ENCODE results near the gene NUDCD3. TPM values are rescaled to one million over a fixed set of nuclear protein-coding genes. Genes with fewer than 3 reads are reported as not detected.

Gene NUDCD3
- total RNA-seq, 1 donor from 2014 or later, result 97.5 TPM

GRCh38 chr7:44382459-44383265, 107.8 kb downstream of the NUDCD3 start:
- Mint-ChIP-seq H3K27ac (ENCODE audit: unreplicated experiment) (no peak overlapping the region), H3K4me1 (ENCODE audit: unreplicated experiment) (peaks cover 7% of the 10 kb centered on the region), H3K4me3 (ENCODE audit: unreplicated experiment) (no peak overlapping the region), H3K27me3 (ENCODE audit: unreplicated experiment) (peaks cover 3% of the 10 kb centered on the region), H3K9me3 (ENCODE audit: unreplicated experiment) (no peaks in the 10 kb centered on the region), H3K36me3 (ENCODE audit: low read depth, unreplicated experiment) (peaks cover 30% of the 10 kb centered on the region)
- TF ChIP-seq, protein P1, sequence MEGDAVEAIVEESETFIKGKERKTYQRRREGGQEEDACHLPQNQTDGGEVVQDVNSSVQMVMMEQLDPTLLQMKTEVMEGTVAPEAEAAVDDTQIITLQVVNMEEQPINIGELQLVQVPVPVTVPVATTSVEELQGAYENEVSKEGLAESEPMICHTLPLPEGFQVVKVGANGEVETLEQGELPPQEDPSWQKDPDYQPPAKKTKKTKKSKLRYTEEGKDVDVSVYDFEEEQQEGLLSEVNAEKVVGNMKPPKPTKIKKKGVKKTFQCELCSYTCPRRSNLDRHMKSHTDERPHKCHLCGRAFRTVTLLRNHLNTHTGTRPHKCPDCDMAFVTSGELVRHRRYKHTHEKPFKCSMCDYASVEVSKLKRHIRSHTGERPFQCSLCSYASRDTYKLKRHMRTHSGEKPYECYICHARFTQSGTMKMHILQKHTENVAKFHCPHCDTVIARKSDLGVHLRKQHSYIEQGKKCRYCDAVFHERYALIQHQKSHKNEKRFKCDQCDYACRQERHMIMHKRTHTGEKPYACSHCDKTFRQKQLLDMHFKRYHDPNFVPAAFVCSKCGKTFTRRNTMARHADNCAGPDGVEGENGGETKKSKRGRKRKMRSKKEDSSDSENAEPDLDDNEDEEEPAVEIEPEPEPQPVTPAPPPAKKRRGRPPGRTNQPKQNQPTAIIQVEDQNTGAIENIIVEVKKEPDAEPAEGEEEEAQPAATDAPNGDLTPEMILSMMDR (IDR thresholded peaks at IDR 0.05; ENCODE audit: unreplicated experiment), result no peak
- DNase-seq (ENCODE audit: low spot score), result no peak

GRCh38 chr7:44381494-44382220, 108.8 kb downstream of the NUDCD3 start:
- DNase-seq (ENCODE audit: low spot score), result no peak
- H3K36me3 Mint-ChIP-seq (ENCODE audit: low read depth, unreplicated experiment), result peaks cover 30% of the 10 kb centered on the region

GRCh38 chr7:44380831-44381493, 109.5 kb downstream of the NUDCD3 start:
- Mint-ChIP-seq H3K4me3 (ENCODE audit: unreplicated experiment) (no peak overlapping the region), H3K36me3 (ENCODE audit: low read depth, unreplicated experiment) (peaks cover 23% of the 10 kb centered on the region), H3K27me3 (ENCODE audit: unreplicated experiment) (peaks cover 8% of the 10 kb centered on the region), H3K4me1 (ENCODE audit: unreplicated experiment) (peaks cover 7% of the 10 kb centered on the region), H3K9me3 (ENCODE audit: unreplicated experiment) (no peaks in the 10 kb centered on the region), H3K27ac (ENCODE audit: unreplicated experiment) (no peak overlapping the region)
- no peak for DNase-seq (ENCODE audit: low spot score)
- TF ChIP-seq, protein P1 (IDR thresholded peaks at IDR 0.05; ENCODE audit: unreplicated experiment), result no peak

More at GRCh38 chr7:44381494-44382220, 108.8 kb downstream of the NUDCD3 start:
- H3K4me3 Mint-ChIP-seq (ENCODE audit: unreplicated experiment), result no peak overlapping the region
- H3K9me3 Mint-ChIP-seq (ENCODE audit: unreplicated experiment), result no peaks in the 10 kb centered on the region
- TF ChIP-seq, protein P1 (IDR thresholded peaks at IDR 0.05; ENCODE audit: unreplicated experiment), result no peak
- peaks cover 8% of the 10 kb centered on the region for H3K27me3 Mint-ChIP-seq (ENCODE audit: unreplicated experiment)
- H3K4me1 Mint-ChIP-seq (ENCODE audit: unreplicated experiment), result peaks cover 7% of the 10 kb centered on the region
- H3K27ac Mint-ChIP-seq (ENCODE audit: unreplicated experiment), result no peak overlapping the region

DNA sequence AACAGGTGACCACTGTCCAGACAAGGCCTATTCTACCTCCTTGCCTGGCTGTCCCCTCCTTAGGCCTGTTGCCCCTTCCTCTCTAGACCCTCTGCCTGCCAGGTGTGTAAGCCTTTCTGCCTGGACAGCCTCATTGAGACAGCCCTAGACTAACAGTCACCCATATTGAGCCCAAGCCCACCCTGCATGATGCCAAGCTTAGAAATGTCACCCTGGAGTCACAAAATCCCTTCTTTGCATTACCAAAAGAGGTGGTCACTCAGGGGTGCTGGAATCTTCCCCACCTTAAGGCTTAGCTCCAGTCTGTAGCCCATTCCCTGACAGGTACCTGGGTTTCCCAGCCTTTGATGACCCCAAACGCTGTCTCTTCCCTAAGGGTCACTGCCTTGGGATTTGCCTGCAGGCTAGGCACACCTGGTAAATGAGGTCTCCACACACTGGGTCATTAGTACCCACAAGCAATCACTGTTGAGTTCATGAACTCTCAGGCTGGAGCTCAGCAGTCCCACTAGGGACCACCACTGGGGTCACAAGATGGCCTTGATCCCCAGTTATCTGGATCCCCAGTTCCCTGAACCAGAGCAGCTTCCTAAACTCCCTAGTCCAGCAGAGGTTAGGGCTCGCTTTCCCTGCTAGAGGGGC, 110.1 kb downstream of the NUDCD3 start:
- Mint-ChIP-seq H3K36me3 (ENCODE audit: low read depth, unreplicated experiment) (peaks cover 19% of the 10 kb centered on the region), H3K27ac (ENCODE audit: unreplicated experiment) (no peak overlapping the region), H3K4me1 (ENCODE audit: unreplicated experiment) (peaks cover 7% of the 10 kb centered on the region), H3K27me3 (ENCODE audit: unreplicated experiment) (peaks cover 8% of the 10 kb centered on the region), H3K9me3 (ENCODE audit: unreplicated experiment) (no peaks in the 10 kb centered on the region), H3K4me3 (ENCODE audit: unreplicated experiment) (no peak overlapping the region)
- TF ChIP-seq, protein P1 (IDR thresholded peaks at IDR 0.05; ENCODE audit: unreplicated experiment), result no peak
- no peak for DNase-seq (ENCODE audit: low spot score)
